Measurements from ENCODE around the gene TMEM121.

DNA sequence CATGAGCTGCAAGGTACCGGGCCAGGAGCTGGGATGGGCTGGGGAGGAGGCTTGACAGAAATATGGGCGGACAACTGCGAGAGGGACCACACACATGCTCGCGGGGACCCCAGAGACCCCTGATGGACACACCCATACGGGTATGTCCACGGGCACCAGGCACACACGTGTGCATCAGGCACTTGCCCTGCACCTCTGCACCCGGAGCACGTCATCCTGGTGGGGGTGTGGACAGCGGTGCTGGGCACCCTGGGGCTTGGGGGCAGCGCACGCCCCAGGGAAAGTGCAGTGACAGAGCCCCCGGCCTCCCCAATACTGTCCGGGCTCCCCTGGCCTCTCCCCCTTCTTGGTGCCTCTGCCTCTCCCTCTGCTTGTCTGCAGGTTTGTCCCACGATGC lies 41.4 kb upstream of the TMEM121 start:
- TF ChIP-seq, protein P1, sequence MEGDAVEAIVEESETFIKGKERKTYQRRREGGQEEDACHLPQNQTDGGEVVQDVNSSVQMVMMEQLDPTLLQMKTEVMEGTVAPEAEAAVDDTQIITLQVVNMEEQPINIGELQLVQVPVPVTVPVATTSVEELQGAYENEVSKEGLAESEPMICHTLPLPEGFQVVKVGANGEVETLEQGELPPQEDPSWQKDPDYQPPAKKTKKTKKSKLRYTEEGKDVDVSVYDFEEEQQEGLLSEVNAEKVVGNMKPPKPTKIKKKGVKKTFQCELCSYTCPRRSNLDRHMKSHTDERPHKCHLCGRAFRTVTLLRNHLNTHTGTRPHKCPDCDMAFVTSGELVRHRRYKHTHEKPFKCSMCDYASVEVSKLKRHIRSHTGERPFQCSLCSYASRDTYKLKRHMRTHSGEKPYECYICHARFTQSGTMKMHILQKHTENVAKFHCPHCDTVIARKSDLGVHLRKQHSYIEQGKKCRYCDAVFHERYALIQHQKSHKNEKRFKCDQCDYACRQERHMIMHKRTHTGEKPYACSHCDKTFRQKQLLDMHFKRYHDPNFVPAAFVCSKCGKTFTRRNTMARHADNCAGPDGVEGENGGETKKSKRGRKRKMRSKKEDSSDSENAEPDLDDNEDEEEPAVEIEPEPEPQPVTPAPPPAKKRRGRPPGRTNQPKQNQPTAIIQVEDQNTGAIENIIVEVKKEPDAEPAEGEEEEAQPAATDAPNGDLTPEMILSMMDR (IDR thresholded peaks at IDR 0.05), result no peak
- TF ChIP-seq EP300 (IDR thresholded peaks at IDR 0.05), result no peak
